Inflammatory macrophage treated with lipopolysaccharide for 4 hours (primary cell): ENCODE measurements around the gene GTPBP2.
"Not testable (repeated sequence)": the region's sequence is repeated elsewhere in the genome, so short reads cannot be mapped to it uniquely, and the experiment has no call there.

Experiments
- DNase-seq: peaks from one replicate; pipeline ENCODE4 v3.0.0-alpha.2; 2020

Gene GTPBP2

DNA sequence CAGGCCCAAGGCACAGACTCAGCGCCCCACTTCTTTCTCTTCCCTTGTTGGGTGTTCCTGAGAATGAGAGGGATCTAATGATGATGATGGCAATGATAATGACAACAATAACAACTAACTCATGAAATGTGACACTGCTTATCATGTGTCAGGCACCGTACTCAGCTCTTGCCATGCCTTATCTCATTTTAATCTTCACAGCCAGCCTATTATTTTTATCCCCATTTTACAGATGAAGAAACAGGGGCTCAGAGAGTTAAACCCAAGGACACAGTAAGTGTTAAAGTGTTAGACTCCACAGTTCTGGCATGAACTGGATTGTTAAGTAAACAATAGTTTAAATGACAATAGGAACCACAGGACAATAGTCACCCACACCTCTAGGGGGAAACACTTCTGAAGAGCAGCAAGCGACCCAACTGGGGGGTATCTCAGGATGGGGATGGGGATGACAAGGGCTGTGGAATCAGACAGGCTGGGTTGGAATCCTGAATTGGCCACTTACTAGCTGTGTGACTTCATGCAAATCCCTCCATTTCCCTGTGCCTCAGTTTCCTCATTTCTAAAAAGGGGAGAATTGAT, 28.2 kb upstream of the GTPBP2 start:
- DNase-seq, result no peak

DNA sequence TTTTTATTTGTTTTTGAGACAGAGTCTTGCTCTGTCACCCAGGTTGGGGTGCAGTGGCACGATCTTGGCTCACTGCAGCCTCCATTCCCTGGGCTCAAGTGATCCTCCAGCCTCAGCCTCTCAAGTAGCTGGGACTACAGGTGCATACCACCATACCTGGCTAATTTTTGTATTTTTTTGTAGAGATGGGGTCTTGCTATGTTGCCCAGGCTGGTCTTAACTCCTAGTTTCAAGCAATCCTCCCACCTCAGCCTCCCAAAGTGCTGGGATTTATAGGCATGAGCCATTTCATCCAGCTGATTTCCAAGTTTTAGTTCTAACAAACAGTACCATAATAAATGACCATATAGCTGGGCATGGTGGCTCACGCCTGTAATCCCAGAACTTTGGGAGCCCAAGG, 23.8 kb upstream of the GTPBP2 start:
- not testable (repeated sequence) for DNase-seq

- no peak for DNase-seq
Observed at GRCh38 chr6:43648248-43648647, 19.2 kb upstream of the GTPBP2 start.

DNA sequence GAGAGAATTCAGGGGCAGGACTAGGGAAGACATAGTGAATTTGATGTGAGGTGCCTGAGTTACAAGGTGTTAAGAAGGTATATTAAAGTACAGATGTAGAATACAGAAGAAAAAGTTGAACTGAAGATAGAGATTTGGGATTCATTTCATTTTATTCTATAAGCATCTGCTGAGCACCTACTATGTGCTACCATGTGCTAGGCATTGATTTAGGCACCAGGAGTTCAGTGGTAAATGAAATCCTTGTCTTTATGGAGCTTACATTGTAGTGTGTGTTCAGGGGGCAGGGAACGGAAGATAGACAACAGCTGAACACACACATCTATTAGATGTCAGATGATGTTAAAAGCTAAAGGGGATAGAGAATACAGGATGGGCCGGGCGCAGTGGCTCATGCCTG, 18.5 kb upstream of the GTPBP2 start:
- no peak for DNase-seq

DNA sequence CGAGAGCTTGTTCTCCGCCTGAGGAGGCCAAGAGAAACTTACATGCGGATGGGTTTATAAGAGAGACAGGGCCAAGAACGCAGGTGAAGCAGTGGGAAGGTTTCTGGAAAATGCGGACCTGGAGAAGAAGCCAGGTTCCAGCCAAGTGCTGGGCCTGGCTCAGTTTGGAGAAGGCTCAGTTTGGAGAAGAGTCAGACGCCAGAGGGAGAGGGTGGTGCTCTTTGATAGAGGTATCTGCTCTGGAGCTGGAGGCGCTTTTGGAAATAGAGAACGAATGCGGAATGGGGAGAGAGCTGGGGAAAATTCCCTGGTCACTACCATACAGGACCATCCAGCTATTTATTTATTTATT, 16.5 kb upstream of the GTPBP2 start:
- DNase-seq, result no peak

GRCh38 chr6:43644940-43645612, 16.0 kb upstream of the GTPBP2 start, which contains the start of gene RSPH9:
RSPH9 (plus strand) TSS chr6:43645036; CDS start chr6:43645099, 63 bp downstream.
- peak; percentile 64 for DNase-seq

- DNase-seq, result peak; percentile 60
Observed at GRCh38 chr6:43639984-43640800, 11.1 kb upstream of the GTPBP2 start.

DNA sequence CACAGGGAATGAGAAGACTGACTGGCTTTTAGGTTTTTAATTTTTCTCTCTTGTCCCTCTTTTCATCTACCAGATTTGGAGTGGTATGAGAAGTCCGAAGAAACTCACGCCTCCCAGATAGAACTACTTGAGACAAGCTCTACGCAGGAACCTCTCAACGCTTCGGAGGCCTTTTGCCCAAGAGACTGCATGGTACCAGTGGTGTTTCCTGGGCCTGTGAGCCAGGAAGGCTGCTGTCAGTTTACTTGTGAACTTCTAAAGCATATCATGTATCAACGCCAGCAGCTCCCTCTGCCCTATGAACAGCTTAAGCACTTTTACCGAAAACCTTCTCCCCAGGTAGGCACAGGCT, 7.2 kb upstream of the GTPBP2 start:
- DNase-seq, result peak; percentile 14

DNA sequence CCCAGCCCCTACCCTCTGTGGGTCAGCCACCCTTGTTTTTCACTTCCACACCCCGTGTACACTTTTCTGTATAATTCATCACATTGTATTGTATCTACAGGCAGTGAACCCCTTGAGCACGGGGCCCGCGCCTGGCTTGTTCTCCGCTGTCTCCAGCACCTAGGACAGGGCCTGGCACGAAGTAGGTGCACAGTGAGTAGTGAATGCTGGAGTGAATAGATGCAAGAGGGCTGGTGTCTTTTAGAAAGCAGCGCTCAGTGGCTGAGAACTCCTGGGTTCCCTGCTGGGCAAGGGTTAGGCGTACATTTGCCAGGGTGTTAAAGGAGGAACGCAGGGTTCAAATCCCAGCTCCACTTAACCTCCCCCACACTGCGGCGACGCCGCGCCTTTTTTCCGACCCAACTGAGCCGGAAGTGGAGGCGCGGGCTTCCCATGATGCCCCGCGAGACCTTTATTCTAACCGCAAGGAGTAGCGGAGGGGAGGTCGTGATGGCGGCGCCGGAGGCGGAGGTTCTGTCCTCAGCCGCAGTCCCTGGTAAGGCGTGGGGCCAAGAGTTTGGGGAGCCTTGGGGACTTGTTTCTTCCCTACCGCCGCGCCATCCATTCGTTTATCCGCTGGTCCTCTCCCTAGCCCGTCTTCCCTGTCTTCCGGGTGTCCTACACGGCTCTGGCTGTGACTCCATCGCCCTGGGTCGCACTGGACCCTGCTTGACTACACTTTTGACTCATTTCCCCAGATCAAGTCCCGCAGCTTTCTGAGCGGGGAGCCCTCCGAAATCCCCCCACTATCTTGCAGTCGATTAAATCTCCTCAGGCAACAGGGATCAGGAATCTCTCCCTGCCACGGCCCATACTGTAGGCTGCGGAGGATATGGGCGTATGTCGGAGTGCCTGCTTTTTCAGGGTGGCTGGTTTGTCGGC, 6.6 kb upstream of the GTPBP2 start, which contains the start of gene MAD2L1BP:
MAD2L1BP (plus strand) TSS at position 454 of the 921 bp plus-strand sequence; CDS start at position 490, 36 bp downstream.
- DNase-seq, result peak; percentile 82

GRCh38 chr6:43634702-43635303, 5.7 kb upstream of the GTPBP2 start:
- no peak for DNase-seq

- not testable (repeated sequence) for DNase-seq
Observed at GRCh38 chr6:43633002-43633401, 3.9 kb upstream of the GTPBP2 start.

DNA sequence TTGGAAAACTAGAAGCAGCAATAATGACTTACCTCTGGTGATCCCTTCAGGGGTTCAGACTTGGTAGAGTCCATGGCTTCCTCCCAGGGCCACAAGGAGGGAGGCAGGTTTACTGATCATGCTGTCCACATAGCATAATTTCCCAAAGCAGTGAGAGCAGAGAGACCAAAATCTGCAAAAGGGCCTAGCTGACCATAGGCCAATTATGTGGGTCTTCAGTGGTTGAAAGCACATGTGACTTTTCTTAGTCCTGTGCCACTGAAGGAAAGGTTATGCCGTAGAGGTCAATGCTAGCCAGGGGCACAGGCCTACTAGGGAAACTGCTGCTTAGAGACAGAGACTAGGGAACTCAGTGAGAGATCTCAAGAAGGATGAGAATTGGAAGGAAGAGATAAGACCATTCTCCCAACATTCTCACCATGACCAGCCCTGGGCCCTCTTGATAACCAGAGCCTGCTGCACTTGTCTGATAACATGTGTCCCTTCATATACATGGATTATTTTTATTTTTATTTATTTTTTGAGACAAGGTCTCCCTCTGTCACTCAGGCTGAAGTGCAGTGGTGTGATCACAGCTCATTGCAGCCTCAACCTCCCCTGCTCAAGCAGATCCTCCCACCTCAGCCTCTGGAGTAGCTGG, 2.0 kb upstream of the GTPBP2 start:
- no peak for DNase-seq

- DNase-seq, result peak; percentile 99
Observed at GRCh38 chr6:43629505-43630300, 639 bp upstream of the GTPBP2 start.

DNA sequence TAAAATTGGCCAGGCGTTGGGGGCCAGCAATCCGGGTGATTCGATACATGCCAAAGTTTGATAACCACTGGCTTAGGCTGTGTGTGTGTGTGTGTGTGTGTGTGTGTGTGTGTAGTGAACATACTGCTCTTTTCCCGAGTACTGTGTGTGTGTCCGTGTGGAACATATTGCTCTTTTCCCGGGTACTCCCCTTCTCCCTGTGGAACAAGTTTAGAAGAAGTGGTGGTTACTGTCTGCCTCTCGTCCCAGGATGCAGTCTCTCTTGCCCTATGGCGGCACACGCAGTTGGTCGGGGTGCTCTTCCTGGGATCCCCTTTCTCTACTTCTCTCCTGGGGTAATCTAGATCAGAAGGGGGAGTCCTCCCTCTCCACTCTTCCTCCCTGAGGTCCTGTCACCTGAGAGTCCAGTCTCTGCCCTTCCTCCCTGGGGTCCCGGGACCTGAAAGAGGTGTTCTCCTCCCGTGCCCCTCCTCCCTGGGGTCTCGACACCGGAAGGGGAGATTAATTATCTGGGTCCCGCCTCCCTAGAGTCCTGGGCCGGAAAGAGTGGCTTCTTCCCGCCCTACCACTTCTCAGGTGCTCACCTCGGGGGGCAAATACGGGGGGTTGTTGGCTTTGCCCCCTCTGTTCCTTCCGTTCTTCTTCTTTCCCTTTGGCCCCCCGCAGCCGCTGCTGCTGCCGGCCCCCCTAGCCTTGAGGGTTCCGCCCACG, 516 bp downstream of the GTPBP2 start:
- DNase-seq, result peak; percentile 36

DNA sequence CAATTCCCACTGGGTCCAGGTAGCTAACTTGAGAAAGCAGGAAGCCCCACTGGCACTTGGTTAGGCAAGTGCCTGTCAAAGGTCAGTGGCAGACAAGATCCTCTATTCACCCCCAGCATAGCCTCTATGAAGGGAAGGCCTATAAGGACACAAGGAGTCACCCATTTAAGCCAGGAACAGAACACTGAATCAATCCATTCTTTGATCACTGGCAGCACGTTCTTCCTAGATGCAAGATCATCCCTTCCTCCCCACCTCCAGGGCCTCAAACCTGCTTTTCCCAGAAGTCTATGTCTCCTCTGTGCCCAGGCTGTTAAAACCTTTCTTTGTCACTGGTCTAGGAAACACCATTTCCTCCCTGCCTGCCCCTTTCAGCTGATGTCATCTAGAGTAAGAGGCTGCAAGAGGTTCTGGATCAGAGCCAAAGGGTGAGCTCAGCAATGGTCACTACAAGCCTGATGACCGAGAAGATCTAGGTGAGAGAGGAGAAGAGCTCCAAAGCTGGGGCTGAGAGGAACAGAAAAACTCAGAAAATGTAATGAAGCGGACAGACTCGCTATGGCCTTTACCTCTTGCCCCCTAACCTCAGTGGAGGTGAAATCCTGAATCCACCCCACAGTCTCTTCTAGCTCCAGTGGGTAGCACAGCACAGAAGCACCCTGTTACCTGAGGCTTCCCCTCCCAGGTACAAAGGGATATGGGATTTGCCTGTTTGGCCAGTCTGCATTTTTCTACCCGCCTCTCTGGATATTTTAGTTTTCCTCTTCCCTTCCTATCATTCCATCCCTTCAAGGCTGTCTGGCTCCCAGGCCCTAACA, 1.8 kb downstream of the GTPBP2 start:
- DNase-seq, result peak; percentile 98

- no peak for DNase-seq
Observed at GRCh38 chr6:43625393-43625992, 3.6 kb downstream of the GTPBP2 start.

- no peak for DNase-seq
Observed at GRCh38 chr6:43624786-43625288, 4.2 kb downstream of the GTPBP2 start.

- DNase-seq, result no peak
Observed at GRCh38 chr6:43623880-43624785, 4.9 kb downstream of the GTPBP2 start.
